T-cell (primary cell): ENCODE measurements around the gene ANTXRL. TPM values are rescaled to one million over a fixed set of nuclear protein-coding genes. Genes with fewer than 3 reads are reported as not detected.
"Not testable (repeated sequence)": the region's sequence is repeated elsewhere in the genome, so short reads cannot be mapped to it uniquely, and the experiment has no call there.

Source experiments
- ATAC-seq, 4 experiments: fragments of 200-7000 bp in 3 of 4; fragments of 150-1000 bp in 1 of 4; cut with Tn5 transposase; replicated peaks in 1 of 4; 1 replicate in 3 of 4; 2 replicates in 1 of 4; pipeline ENCODE4 v1.10.0; 2021; ENCODE audit warnings: moderate library complexity in 3 of 4, mild to moderate bottlenecking in 2 of 4, moderate number of reproducible peaks in 1 of 4
- CTCF ChIA-PET, 2 donors: fragments of 300-600 bp; sonication (Branson Sonifier 250); formaldehyde crosslinking; loops; one replicate each; lab custom pipeline; 2022; ENCODE audit warnings: antibody characterized with exemption in 2 of 2; lab: Charles Lee
- POLR2A ChIA-PET, 2 donors: fragments of 300-600 bp; sonication (Branson Sonifier 250); formaldehyde crosslinking; loops; one replicate each; lab custom pipeline; 2022; ENCODE audit warnings: antibody characterized with exemption in 2 of 2; lab: Charles Lee
- DNase-seq, 35 experiments: peaks; one replicate each; pipeline versions ENCODE4 v3.0.0 to v3.0.0-alpha.2; 2013 to 2023
- H3K27ac ChIP-seq: one replicate; pipeline ENCODE4 v1.5.1; 2013; ENCODE audit warnings: low read length
- H3K27me3 ChIP-seq, 2 experiments: replicated peaks in 1 of 2; 1 replicate in 1 of 2; 2 replicates in 1 of 2; pipeline versions ENCODE4 v1.6.1 to v1.7.0; 2013; ENCODE audit warnings: low read length in 1 of 2, mixed read lengths in 1 of 2; ENCODE audit not compliant: control insufficient read depth in 2 of 2, insufficient read depth in 2 of 2; ENCODE audit errors: extremely low read depth in 1 of 2
- H3K36me3 ChIP-seq, 2 donors: 1 replicate in 1 of 2; 2 replicates in 1 of 2; pipeline versions ENCODE4 v1.6.1 to v1.7.0; 2013; ENCODE audit warnings: low read length in 1 of 2; ENCODE audit not compliant: control insufficient read depth in 2 of 2, insufficient read depth in 1 of 2; ENCODE audit errors: extremely low read depth in 1 of 2
- H3K4me1 ChIP-seq, 2 experiments: 1 replicate in 1 of 2; 2 replicates in 1 of 2; pipeline versions ENCODE4 v1.6.1 to v1.7.0; 2013; ENCODE audit warnings: low read length in 2 of 2, mixed read lengths in 1 of 2; ENCODE audit not compliant: insufficient read depth in 2 of 2, control insufficient read depth in 1 of 2; ENCODE audit errors: extremely low read depth in 1 of 2
- H3K4me3 ChIP-seq, 2 donors: 1 replicate in 1 of 2; 2 replicates in 1 of 2; pipeline versions ENCODE4 v1.5.1 to v1.7.0; 2013; ENCODE audit warnings: mild to moderate bottlenecking in 2 of 2, low read length in 1 of 2, moderate library complexity in 1 of 2; ENCODE audit not compliant: control insufficient read depth in 1 of 2; ENCODE audit errors: extremely low read depth in 1 of 2
- H3K9me3 ChIP-seq: 2 replicates; pipeline ENCODE4 v1.7.0; 2013
- H3K27ac Mint-ChIP-seq, 2 donors: one replicate each; pipeline ENCODE4 v1.8.0; 2020 to 2021; ENCODE audit warnings: mild to moderate bottlenecking in 2 of 2, mixed read lengths in 2 of 2
- H3K27me3 Mint-ChIP-seq, 2 donors: one replicate each; pipeline ENCODE4 v1.8.0; 2021 to 2022; ENCODE audit warnings: mixed read lengths in 2 of 2
- H3K36me3 Mint-ChIP-seq: one replicate; pipeline ENCODE4 v1.8.0; 2021; ENCODE audit warnings: mixed read lengths
- H3K4me1 Mint-ChIP-seq, 3 donors: one replicate each; pipeline ENCODE4 v1.8.0; 2020 to 2022; ENCODE audit warnings: mixed read lengths in 3 of 3, mild to moderate bottlenecking in 1 of 3
- H3K4me3 Mint-ChIP-seq, 3 donors: one replicate each; pipeline ENCODE4 v1.8.0; 2020 to 2022; ENCODE audit warnings: mild to moderate bottlenecking in 3 of 3, mixed read lengths in 3 of 3, moderate library complexity in 3 of 3
- H3K9me3 Mint-ChIP-seq, 3 donors: one replicate each; pipeline ENCODE4 v1.8.0; 2020 to 2022; ENCODE audit warnings: mixed read lengths in 3 of 3
- WGBS: methylation state at CpG from one replicate; pipeline ENCODE4 v1.1.5; 2013; ENCODE audit warnings: missing lambda C conversion rate; ENCODE audit not compliant: insufficient coverage; 5-methylcytosine and 5-hydroxymethylcytosine counted together
- total RNA-seq, 35 experiments: library from RNA in 6 of 35; stranded (reverse) in 6 of 35; fragments of 120-200 nt in 1 of 35; gene quantifications; one replicate each; pipeline versions ENCODE4 v1.2.1 to v1.2.4 and lab custom pipeline; 2013 to 2026

The ANTXRL gene
- total RNA-seq, 5 donors from 2014 or later (not counting 1 experiment from before 2014, with no cell fraction given): 0.69 to 1.0 TPM; not detected in 3

GRCh38 chr10:46310143-46310514 is 23.3 kb downstream of the ANTXRL start:
- H3K9me3 ChIP-seq: no peaks in the 10 kb centered on the region
- ATAC-seq: no peak
- H3K36me3 ChIP-seq: no peaks in the 10 kb centered on the region
- H3K4me1 Mint-ChIP-seq: no peaks in the 10 kb centered on the region
- H3K27ac ChIP-seq: no peak overlapping the region
- no peak overlapping the region for H3K27ac Mint-ChIP-seq
- ChIA-PET CTCF (no interaction called here), POLR2A (no interaction called here)
- H3K27me3 ChIP-seq: peaks cover 0 to 5% of the 10 kb centered on the region in 2 experiments
- H3K4me3 Mint-ChIP-seq: no peak overlapping the region
- no peak overlapping the region for H3K4me3 ChIP-seq
- WGBS: 61% methylated on average over 2 of the region's 4 CpGs
- H3K4me1 ChIP-seq: no peaks in the 10 kb centered on the region
- no peaks in the 10 kb centered on the region for H3K36me3 Mint-ChIP-seq
- H3K27me3 Mint-ChIP-seq: no peaks in the 10 kb centered on the region
- no peak for DNase-seq
- H3K9me3 Mint-ChIP-seq: no peaks in the 10 kb centered on the region

GRCh38 chr10:46310851-46311250 is 24.1 kb downstream of the ANTXRL start:
- Mint-ChIP-seq H3K4me3 (no peak overlapping the region), H3K9me3 (no peaks in the 10 kb centered on the region), H3K4me1 (no peaks in the 10 kb centered on the region), H3K36me3 (no peaks in the 10 kb centered on the region), H3K27me3 (no peaks in the 10 kb centered on the region), H3K27ac (no peak overlapping the region)
- CTCF ChIA-PET: no interaction called here
- Histone ChIP-seq H3K4me3 (no peak overlapping the region), H3K36me3 (no peaks in the 10 kb centered on the region), H3K9me3 (no peaks in the 10 kb centered on the region), H3K27ac (no peak overlapping the region), H3K27me3 (peaks cover 0 to 5% of the 10 kb centered on the region in 2 experiments), H3K4me1 (no peaks in the 10 kb centered on the region)
- WGBS: 82% methylated on average over 4 of the region's 6 CpGs
- POLR2A ChIA-PET: no interaction called here
- no peak for DNase-seq
- ATAC-seq: no peak

GRCh38 chr10:46311501-46311951 is 24.7 kb downstream of the ANTXRL start:
- Mint-ChIP-seq H3K27me3 (no peaks in the 10 kb centered on the region), H3K36me3 (no peaks in the 10 kb centered on the region), H3K27ac (no peak overlapping the region), H3K4me1 (no peaks in the 10 kb centered on the region), H3K4me3 (no peak overlapping the region), H3K9me3 (no peaks in the 10 kb centered on the region)
- H3K27me3 ChIP-seq: peaks cover 0 to 5% of the 10 kb centered on the region in 2 experiments
- no peak overlapping the region for H3K27ac ChIP-seq
- no peaks in the 10 kb centered on the region for H3K36me3 ChIP-seq
- H3K4me1 ChIP-seq: no peaks in the 10 kb centered on the region
- H3K4me3 ChIP-seq: no peak overlapping the region
- ATAC-seq: no peak
- DNase-seq: no peak
- CTCF ChIA-PET: no interaction called here
- no peaks in the 10 kb centered on the region for H3K9me3 ChIP-seq
- 65% methylated on average over 3 of the region's 7 CpGs for WGBS
- POLR2A ChIA-PET: no interaction called here

GRCh38 chr10:46311961-46312431 is 25.2 kb downstream of the ANTXRL start:
- ATAC-seq, CTCF ChIA-PET, H3K27me3 ChIP-seq, H3K9me3 Mint-ChIP-seq, H3K4me1 ChIP-seq, H3K4me1 Mint-ChIP-seq, H3K4me3 Mint-ChIP-seq, H3K4me3 ChIP-seq, DNase-seq, H3K9me3 ChIP-seq, POLR2A ChIA-PET, H3K36me3 ChIP-seq, H3K36me3 Mint-ChIP-seq, H3K27me3 Mint-ChIP-seq, H3K27ac Mint-ChIP-seq, H3K27ac ChIP-seq: not testable (repeated sequence)
- 82% methylated on average over 1 of the region's 9 CpGs for WGBS

- POLR2A ChIA-PET: no interaction called here
- Histone ChIP-seq H3K4me1 (no peaks in the 10 kb centered on the region), H3K4me3 (no peak overlapping the region), H3K27me3 (peaks cover 0 to 9% of the 10 kb centered on the region in 2 experiments), H3K9me3 (no peaks in the 10 kb centered on the region), H3K27ac (no peak overlapping the region), H3K36me3 (no peaks in the 10 kb centered on the region)
- Mint-ChIP-seq H3K4me3 (no peak overlapping the region), H3K4me1 (no peaks in the 10 kb centered on the region), H3K27ac (no peak overlapping the region), H3K36me3 (no peaks in the 10 kb centered on the region), H3K9me3 (no peaks in the 10 kb centered on the region), H3K27me3 (no peaks in the 10 kb centered on the region)
- CTCF ChIA-PET: no interaction called here
- no peak for DNase-seq
- 77% methylated on average over 2 of the region's 3 CpGs for WGBS
- no peak for ATAC-seq
These were observed 26.2 kb downstream of the ANTXRL start for GRCh38 chr10:46312953-46313352.

- ChIA-PET CTCF (no interaction called here), POLR2A (no interaction called here)
- WGBS: 74% methylated on average over 6 of the region's 8 CpGs
- Mint-ChIP-seq H3K9me3 (no peaks in the 10 kb centered on the region), H3K27ac (no peak overlapping the region), H3K4me1 (no peaks in the 10 kb centered on the region), H3K36me3 (no peaks in the 10 kb centered on the region), H3K27me3 (no peaks in the 10 kb centered on the region), H3K4me3 (no peak overlapping the region)
- no peak for DNase-seq
- ATAC-seq: no peak
- H3K27ac ChIP-seq: no peak overlapping the region
- no peak overlapping the region for H3K4me3 ChIP-seq
- H3K4me1 ChIP-seq: no peaks in the 10 kb centered on the region
- H3K9me3 ChIP-seq: no peaks in the 10 kb centered on the region
- H3K27me3 ChIP-seq: peaks cover 0 to 9% of the 10 kb centered on the region in 2 experiments
- no peaks in the 10 kb centered on the region for H3K36me3 ChIP-seq
These were observed 27.3 kb downstream of the ANTXRL start for GRCh38 chr10:46314071-46314470.
